ENCODE data around the gene PLCB1.

PLCB1 gene

DNA sequence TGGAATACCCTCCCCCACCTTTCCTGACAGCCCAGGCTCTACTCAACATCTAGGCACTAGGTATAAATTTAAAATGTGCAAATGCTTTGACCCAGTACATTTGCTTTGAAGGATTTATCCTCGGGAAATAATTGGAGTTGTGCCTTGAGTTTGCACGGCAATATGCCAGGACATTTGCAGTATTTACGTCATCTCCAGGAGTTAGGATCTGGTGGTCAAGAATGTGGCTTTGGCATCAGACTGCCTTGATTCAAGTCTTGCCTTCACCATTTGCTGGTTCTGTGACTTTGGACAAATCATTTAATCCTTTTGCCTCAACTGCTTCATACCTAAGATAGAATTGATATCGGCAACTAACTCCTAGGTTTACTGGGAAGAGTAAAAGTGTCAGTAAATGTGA is 169.6 kb downstream of the PLCB1 start:
- DNase-seq (ENCODE audit: low read depth in 2 of 2) = no peak

DNA sequence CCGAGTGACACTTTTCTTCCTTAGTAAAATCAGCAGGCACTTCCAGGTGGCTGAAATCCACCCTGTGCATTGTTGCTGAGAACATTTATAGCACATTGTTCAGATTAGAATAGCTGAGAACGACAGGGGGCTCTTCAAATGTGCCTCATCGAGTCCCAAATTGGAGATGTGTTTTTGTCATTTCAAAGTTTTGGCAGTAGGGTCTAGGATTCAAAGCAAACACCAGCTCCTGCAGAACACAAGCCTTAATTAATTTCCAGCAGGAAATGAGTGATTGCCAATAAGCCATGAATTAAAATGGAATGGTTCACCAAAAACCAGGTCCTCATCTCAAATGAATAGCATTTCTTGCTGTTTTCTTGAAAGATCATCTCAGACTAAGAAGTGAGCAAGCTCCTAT is 171.6 kb downstream of the PLCB1 start:
- DNase-seq (ENCODE audit: low read depth in 2 of 2) = no peak

DNA sequence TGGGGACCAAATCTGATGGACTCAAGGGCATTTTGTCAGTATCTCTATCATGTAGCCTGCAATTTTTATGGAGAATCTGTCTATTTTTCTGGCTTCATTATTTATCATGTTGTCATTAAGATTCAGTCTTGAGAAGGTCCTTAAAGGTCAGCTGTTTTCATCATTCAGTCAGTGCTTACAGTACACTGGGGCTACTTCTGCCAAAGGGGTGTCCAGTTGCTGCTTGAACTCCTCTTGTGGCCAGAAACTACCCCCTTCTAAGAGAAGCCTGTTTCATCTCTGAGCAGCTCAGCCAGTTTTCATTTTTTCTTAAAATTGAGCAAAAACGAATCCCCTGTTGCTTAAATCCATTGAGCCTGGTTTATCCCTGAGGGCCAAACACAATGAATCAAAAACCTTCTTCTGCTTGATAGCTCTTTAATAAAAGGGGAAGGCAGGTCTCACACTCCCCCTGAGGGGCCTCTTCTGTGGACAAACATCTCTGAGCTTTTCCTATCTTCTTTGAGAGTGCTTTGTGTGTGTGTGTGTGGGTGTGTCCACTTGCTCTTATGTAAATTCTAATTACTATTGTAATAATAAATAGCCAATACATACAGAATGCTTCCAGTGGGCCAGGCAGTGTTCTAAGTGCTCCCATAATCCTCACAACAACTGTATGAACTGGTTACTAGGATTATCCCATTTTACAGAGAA is 172.2 kb downstream of the PLCB1 start:
- DNase-seq (ENCODE audit: low read depth in 2 of 2) = no peak

DNA sequence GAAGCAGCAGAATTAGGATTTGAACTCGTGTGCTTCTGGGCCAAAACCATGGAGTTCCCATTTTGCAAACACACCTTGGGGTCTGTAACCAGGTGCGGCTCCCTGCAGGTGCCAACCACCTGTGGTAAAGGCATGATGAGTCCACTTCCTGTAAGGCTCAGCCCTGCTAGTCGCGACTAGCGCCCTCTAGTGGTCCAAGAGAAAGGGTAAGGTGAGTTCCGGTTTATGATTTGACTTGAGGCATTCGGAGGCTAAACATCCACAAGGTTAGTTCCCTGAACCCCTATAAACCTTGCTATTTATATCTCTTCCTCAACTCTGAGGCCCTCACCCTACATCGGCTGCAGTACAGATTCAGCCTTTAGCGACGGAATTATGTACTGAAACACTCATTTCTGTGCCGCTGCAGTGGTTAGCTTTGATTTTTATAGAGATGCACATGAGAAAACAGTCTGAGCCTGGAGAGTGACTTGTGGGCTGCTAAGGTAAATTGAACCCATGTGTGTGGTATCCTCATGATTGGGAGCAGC is 173.4 kb downstream of the PLCB1 start:
- DNase-seq (ENCODE audit: low read depth in 2 of 2) = peak; percentile 39 to 51

DNA sequence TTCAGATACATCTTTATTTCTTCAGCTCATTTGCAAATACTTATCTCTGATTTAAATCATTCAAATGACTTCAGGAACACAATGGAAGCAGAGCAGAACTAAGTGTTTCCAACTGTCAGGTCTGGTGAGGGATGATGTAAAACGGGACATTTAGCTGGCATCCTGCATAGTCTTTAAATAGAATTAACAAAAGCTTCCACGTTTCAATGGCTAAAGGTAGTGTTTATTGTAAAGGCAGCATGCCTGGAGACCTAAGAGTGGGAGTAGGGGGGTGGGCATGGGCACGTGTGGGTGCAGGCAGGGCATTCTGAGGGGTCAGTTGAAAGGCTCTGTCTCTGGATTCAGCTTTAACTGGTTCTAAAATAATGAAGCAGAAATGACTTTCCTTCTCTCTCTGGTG is 174.9 kb downstream of the PLCB1 start:
- DNase-seq (ENCODE audit: low read depth in 2 of 2) = no peak

DNA sequence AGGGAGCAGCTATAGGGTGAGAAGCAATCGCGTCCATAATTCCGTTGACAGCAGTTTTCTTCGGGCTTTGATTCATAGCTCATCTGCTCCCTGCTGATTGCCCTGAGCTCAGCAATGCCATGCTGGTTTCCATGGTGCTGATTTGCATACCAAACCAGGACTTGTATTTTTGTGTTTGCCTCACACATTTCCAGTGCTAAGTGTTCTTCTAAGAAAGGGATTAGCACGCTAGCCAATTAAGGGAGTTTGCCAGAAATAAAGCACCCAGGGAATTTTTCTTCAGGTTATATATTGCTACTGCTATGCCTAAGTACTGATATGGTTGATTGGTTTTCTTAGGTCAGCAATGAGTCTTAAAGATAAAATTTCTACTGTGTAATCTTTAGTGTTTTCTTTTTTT is 177.6 kb downstream of the PLCB1 start:
- DNase-seq (ENCODE audit: low read depth in 2 of 2) = no peak

DNA sequence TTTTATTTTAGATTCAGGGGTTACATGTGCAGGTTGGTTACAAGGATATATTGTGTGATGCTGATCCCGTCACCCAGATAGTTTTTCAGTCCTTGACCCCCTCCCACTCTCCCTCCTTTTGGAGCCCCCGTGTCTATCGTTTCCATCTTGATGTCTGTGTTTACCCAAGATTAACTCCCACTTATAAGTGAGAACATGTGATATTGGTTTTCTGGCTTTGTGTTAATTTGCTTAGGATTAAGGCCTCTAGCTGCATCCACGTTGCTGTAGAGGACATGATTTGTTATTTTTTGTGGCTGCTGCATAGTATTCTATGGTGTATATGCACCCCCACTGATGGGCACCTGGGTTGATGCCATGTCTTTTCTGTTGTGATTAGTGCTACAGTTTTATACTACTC is 178.6 kb downstream of the PLCB1 start:
- DNase-seq (ENCODE audit: low read depth in 2 of 2) = no peak

DNA sequence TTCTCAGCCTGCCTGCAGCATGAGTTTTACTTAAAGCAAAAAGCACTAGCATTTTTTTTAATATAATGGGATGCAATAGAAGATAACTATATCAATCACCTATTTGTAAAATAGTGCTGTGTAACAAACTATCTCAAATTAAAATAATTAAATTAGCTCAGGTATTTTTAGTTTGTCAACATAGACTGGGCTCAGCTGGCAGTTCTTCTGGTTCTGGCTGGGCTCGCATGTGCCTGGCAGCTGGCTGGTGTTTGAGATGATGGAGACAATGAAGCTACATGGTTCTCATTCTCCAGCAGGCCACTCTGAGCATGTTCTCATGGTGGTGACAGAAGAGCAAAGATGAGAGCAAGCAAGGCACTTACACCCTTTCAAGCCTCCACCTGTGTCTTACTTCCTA is 181.0 kb downstream of the PLCB1 start:
- no peak for DNase-seq (ENCODE audit: low read depth in 2 of 2)

DNA sequence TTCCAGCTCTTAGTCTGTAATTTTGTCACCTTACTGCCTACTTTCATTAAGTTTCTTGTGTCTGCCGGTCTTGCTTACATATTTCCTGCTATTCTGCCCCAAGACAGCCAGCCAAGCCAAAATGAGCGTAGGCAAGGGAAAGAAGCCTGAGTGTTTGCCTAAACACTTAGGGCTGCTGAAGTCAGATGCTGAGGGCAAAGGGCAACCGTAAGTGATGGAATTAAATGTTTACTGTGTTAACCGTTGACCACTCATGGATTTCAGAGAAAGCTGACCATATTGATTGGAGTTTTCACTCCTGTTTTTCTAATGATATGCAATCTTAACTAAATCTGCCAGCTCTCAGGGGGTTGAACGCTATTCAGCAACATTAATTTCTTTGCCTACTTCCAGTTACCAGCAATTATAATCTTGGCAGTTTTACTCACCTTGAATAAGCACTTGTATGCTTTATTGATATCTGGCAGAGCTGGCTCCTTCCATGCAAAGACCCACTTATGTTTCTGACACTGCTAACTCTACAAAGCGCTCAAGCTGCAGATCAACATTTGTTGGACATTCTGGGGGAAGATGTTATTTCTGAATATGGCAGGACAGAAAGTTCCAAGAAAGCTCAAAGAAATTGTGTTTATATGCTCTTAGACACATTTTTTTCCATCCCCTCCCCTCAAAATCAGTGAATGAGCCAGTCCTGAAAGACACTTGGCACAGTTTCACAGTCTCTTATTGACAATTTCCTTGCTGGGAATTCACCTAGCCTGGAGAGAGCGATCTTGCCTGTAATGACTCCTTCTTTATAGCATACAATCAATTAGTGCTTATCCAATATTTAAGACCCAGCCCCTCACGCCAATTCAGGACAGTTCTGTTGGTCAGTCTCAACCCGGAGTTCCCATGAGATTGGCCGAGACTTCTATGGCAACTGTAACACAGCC is 183.8 kb downstream of the PLCB1 start:
- no peak for DNase-seq (ENCODE audit: low read depth in 2 of 2)

DNA sequence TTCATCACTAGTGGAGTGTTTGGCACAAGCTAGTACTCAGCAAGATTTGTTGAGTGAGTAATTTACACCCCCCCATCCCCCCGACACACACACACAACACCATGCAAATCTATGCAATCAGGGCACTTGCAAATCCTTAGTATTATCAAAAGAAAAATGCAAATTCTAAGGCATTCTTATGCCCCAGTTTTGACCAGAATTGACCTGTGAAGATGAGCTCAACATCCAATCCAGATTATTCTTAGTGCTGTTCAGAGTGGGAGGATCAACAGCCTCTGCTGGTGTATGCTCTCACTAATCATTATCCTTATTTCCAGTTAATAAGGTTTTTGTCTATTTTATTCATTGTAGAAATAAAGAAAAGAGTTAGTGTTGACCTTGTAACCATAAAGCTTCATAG is 185.4 kb downstream of the PLCB1 start:
- no peak for DNase-seq (ENCODE audit: low read depth in 2 of 2)

DNA sequence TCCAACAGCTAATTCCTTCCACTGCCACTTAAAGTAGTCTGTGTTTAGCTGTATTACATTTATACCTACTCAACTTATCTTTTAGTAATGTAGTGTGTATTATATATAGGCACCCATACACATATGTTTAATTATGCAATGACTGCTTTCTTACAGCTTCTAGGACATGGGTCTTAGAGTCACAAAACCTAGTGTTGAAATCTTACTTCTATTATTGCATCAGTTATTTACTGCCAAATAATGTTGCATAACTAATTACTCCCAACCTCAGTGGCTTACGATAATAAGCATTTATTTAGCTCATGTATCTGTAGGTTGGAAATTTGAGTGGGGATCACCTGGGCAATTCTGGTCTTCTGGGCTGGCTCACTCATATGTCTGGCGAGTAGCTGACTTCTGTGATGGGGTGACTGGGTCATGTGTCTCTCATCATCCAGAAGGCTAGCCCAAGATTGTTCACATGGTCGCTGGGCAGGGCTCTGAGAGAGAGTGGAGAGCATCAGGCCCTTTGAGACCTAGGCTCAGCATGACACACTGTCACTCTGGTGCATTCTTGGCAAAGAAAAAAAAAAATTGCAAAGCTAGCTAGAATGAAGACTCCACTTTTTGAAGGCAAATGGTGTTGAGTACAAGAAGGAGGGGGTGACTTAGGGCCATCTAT is 187.0 kb downstream of the PLCB1 start:
- no peak for DNase-seq (ENCODE audit: low read depth in 2 of 2)

DNA sequence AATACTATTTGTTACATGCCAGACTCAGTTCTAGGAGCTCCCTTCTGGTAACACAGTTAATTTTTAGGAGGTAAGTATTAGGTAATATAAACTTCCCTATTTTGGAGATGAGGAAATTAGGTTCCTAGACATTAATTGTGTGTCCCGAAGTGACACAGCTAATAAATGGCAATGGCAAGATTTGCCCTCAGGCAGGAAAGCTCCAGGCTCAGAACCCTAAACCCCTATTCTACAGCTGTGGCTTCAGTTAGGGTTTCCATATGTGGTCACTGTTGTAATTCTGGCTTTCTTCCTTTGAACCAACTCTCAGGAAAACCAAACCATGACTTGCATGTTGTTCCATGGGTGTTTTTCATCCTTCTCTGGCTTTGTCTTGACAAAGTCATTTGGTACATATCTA is 188.2 kb downstream of the PLCB1 start:
- no peak for DNase-seq (ENCODE audit: low read depth in 2 of 2)

DNA sequence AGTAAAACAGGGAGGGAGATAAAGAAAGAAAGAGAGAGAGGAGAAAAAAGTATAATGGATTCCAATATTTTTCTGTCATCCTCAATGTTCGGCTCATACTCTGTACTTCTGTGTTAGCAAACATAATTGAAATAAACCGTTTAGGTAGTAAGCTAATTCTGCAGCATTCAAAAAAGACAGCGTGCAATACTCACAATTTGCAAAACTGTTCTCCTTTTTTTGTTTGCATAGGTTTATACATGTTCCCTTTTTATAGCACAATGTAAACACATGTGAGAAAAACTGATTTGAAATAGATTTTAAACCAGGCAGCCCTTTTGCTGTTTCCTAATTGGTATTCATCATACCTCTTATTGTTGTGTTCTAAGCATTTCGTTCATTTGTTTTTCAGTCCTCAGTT is 188.9 kb downstream of the PLCB1 start:
- DNase-seq (ENCODE audit: low read depth in 2 of 2) = no peak

DNA sequence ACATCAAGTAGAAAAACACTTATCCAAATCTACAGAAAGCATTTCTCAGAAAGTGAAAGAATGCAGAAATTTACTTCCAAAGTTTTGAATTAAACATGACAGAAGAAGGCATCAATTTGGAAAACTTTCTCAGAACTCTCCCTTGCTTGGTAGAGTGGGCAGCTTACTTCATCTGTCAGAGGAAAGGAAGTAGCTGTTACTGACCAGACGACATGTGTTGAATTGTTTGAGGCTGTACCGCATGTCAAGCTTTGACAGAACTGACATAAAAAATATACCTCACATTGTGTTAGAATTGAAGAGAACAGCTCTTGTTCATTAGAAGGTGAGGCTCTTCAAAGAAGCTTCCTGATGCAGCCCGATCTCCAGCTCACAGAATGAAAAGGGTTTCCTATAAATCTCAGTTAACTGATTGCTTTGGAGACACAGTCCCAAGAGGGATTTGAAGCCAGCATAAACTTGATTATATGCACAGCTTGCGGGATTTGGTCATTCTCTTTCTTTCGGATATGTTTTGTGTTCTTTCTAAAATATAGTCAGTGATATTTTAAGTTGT is 190.7 kb downstream of the PLCB1 start:
- no peak for DNase-seq (ENCODE audit: low read depth in 2 of 2)

DNA sequence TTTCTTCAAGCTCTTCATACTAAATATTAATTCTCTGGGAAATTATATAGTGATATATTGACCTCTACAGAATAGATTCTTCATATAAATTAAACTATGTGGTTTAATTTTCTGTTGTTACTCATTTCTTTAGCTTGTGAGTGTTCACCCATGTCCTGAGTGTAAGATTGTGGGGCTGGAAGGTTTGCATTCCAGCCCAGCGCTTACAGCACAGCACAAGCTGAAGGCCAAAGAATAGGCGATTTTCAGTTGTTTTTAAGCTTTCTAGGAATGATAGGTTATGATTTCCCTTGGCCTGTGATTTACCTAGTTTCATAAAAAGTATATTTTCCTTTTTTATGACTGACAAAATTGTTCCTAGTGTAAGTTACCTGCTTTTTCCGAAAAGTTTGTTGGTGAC is 194.1 kb downstream of the PLCB1 start:
- DNase-seq (ENCODE audit: low read depth in 2 of 2) = no peak

DNA sequence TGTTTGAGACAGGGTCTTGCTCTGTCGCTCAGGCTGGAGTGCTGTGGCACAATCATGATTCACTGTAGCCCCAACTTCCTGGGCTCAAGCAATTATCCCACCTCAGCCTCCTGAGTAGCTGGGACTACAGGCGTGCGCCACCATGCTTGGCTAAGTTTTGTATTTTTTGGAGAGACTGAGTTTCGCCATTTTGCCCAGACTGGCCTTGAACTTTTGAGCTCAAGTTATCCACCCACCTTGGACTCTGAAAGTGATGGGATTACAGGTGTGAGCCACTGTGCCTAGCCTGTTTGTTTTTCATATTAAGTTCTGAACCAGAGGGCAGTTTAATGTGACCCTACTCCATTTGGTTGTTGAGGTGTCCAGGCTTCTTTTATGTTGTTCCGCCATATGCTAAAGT is 194.8 kb downstream of the PLCB1 start:
- no peak for DNase-seq (ENCODE audit: low read depth in 2 of 2)

DNA sequence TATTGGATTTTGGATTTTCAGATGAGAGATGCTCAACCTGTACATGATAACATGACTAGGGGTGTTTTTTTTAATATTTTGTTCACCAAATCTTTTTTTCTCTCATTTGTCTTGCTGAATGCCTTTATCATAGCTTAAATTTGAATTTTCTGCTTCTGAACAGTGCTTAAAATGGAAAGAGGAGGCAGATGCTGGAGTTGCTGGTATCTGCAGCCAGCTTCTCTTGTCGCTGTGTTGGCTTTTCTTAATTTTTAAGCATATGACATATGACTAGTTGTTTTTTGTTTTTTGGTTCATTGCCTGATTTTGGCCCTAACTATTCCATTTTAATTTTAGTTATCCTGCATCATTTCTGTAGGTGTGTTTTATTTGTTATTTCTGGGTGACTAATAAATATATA is 196.1 kb downstream of the PLCB1 start:
- DNase-seq (ENCODE audit: low read depth in 2 of 2) = no peak

DNA sequence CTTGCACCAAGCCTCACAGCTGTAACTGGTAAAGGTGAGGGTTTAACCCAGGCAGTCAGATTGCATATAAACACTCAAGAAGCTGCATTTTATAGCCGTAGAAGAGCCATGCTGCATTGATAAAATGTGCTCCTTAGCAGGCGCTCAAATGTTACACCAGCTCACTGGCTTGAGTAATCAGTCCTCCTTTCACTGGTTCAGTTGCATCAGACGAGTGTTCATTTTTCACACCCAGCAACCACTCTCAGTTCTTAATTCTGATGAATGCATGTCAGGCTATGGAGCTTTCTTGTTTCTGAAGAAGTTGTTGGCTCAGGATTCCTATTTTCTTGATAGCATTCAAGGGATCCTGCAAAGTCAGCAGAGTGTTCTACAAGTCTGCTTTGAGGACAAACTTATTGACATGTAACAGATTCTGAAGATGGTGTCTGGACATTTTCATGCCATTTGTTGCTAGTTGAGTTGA is 198.3 kb downstream of the PLCB1 start:
- DNase-seq (ENCODE audit: low read depth in 2 of 2) = no peak

DNA sequence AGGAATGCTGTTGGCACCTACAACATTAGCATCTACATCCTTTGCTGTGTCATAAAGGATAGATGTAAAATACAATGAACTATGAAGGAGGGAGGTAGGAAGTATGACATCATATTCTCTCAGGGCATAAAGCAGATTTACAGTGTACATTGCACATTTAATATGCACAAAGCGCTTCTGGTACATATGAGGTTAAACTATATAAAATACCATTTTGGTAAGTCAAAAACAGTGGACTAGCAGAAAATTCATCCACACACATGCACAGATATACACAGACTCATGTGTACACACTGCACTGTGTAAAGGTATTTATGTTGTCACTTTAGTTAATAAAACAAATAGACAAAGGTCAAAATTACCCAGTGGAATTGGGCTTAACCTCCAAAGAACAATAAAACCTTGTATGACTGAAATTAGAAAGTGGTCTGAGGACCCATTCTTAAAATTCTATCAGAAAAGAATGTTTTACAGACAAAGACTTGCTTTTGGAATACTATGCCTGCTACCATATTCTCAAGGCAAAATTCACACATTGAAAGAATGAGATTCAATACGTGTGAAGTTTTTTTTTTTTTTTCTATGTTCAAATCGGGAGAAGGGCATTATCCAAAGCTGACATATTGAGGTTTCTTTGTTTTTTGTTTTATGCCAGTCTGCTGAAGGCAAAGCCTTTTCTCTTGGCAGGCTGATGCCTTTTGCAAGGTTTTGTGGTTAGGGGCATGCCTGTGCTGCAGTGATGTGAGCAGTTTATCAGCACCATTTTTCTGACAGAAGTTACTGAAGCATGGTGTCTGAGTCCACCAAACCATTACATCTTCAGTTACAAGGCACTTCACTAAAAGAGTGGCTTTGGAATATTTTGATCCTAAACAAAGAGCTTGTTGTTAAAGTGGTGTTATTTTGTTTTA is 199.0 kb downstream of the PLCB1 start:
- no peak for DNase-seq (ENCODE audit: low read depth in 2 of 2)

DNA sequence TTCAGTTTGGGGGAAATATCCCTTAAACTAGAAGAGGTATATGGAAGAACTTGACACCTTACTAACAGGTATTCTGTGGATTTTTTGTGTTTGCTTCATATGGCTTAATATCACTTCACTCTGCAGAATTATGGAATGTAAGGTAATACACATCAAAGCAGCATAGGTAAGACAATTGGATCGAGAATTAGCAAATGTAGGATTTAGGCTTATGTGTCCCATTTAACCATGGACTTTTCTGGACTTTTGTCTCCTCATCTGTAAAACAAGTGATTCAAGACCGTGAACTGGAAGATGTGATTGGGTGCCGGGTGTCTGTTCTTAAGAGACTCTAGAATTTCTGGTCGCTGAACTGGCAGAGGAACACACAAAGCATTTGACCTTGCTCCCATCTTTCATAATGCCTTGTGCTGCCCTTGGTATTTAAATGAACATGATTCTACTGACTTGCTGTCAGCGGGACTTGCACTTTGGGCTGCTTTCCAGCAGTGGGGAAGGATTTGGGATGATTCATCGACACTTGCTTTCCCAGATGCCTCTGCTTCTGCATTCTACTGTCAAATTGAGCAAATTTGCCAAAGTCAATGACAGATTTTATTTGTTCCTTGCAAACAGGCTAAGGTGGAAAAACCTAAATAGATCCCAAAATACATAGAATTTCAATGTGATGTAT is 199.8 kb downstream of the PLCB1 start:
- DNase-seq (ENCODE audit: low read depth in 2 of 2) = no peak
